H1 (cell line): ENCODE results near the gene FBXO21. TPM values are rescaled to one million over a fixed set of nuclear protein-coding genes. Genes with fewer than 3 reads are reported as not detected.

ENCODE experiments used
- CTCF ChIA-PET: fragments of 300-600 bp; sonication (Branson Sonifier 250); formaldehyde crosslinking; loops from one replicate; lab custom pipeline; 2021; ENCODE audit not compliant: partially characterized antibody; lab: Charles Lee
- POLR2A ChIA-PET: fragments of 300-600 bp; sonication (Branson Sonifier 250); formaldehyde crosslinking; loops from one replicate; lab custom pipeline; 2021; ENCODE audit warnings: inconsistent platforms; ENCODE audit not compliant: partially characterized antibody; lab: Charles Lee
- DNase-seq, 2 experiments: peaks; one replicate each; pipeline versions ENCODE4 v3.0.0 to v3.0.0-alpha.2; 2010 to 2022; ENCODE audit warnings: low spot score in 2 of 2, low read depth in 1 of 2, mixed read lengths in 1 of 2
- FAIRE-seq: peaks from 2 replicates; lab custom pipeline; 2011; peaks lifted over from hg19 to GRCh38; lab: Jason Lieb, UNC
- H2AFZ ChIP-seq: 2 replicates; pipeline ENCODE4 v1.8.1; 2012; ENCODE audit warnings: low read length, inconsistent platforms
- H2AK5ac ChIP-seq: 2 replicates; pipeline ENCODE4 v1.6.1; 2013; ENCODE audit warnings: low read depth, low read length
- H2BK120ac ChIP-seq: replicated peaks from 2 replicates; pipeline ENCODE3; 2013; ENCODE audit warnings: low read depth, low read length, inconsistent platforms
- H2BK12ac ChIP-seq: 2 replicates; pipeline ENCODE4 v1.6.1; 2013; ENCODE audit warnings: low read depth, low read length
- H2BK15ac ChIP-seq: 2 replicates; pipeline ENCODE4 v1.6.1; 2013; ENCODE audit warnings: low read length
- H2BK20ac ChIP-seq: 2 replicates; pipeline ENCODE4 v1.6.1; 2013; ENCODE audit warnings: low read length
- H2BK5ac ChIP-seq: 2 replicates; pipeline ENCODE4 v1.6.1; 2013; ENCODE audit warnings: low read depth, low read length
- H3K14ac ChIP-seq: 2 replicates; pipeline ENCODE4 v1.6.1; 2013; ENCODE audit warnings: inconsistent platforms; ENCODE audit not compliant: insufficient read length
- H3K18ac ChIP-seq: 2 replicates; pipeline ENCODE4 v1.6.1; 2013; ENCODE audit warnings: low read length; ENCODE audit errors: extremely low read depth
- H3K23ac ChIP-seq: 2 replicates; pipeline ENCODE4 v1.6.1; 2013; ENCODE audit warnings: inconsistent platforms; ENCODE audit not compliant: insufficient read length
- H3K23me2 ChIP-seq: 2 replicates; pipeline ENCODE4 v1.6.1; 2013; ENCODE audit warnings: low read depth, low read length
- H3K27ac ChIP-seq: 2 replicates; pipeline ENCODE4 v1.6.1; 2011; ENCODE audit warnings: low read depth, low read length, inconsistent platforms
- H3K27me3 ChIP-seq, 4 experiments: replicated peaks in 1 of 4; 1 replicate in 1 of 4; 2 replicates in 3 of 4; pipeline versions ENCODE4 v1.6.1 to v1.8.1; 2011 to 2013; ENCODE audit warnings: low read length in 3 of 4, mild to moderate bottlenecking in 3 of 4, inconsistent platforms in 2 of 4, mixed read lengths in 2 of 4, moderate library complexity in 1 of 4; ENCODE audit not compliant: control insufficient read depth in 3 of 4, insufficient read depth in 3 of 4; ENCODE audit errors: extremely low read depth in 1 of 4
- H3K36me3 ChIP-seq, 4 experiments: 2 replicates each; pipeline versions ENCODE4 v1.6.1 to v1.8.1; 2011 to 2013; ENCODE audit warnings: mild to moderate bottlenecking in 4 of 4, low read length in 3 of 4, moderate library complexity in 2 of 4, control low read depth in 1 of 4, inconsistent platforms in 1 of 4; ENCODE audit not compliant: insufficient read depth in 4 of 4, control insufficient read depth in 2 of 4
- H3K4ac ChIP-seq: replicated peaks from 2 replicates; pipeline ENCODE3; 2013; ENCODE audit warnings: low read length, low read depth, mixed read lengths, inconsistent platforms; ENCODE audit not compliant: insufficient read length
- H3K4me1 ChIP-seq, 4 experiments: replicated peaks in 1 of 4; 1 replicate in 1 of 4; 2 replicates in 3 of 4; pipeline versions ENCODE4 v1.6.1 to v1.8.1; 2011 to 2013; ENCODE audit warnings: low read length in 3 of 4, inconsistent platforms in 2 of 4, mixed read lengths in 1 of 4; ENCODE audit not compliant: insufficient read depth in 4 of 4, control insufficient read depth in 3 of 4
- H3K4me2 ChIP-seq, 2 experiments: 2 replicates each; pipeline versions ENCODE4 v1.6.1 to v1.8.1; 2011 to 2013; ENCODE audit warnings: low read depth in 2 of 2, low read length in 2 of 2, control low read depth in 1 of 2, inconsistent platforms in 1 of 2, mild to moderate bottlenecking in 1 of 2; ENCODE audit not compliant: insufficient read depth in 1 of 2
- H3K4me3 ChIP-seq, 4 experiments: fragments of 200-600, 300-600 bp in 1 of 4; sonication (generic), shearing (Covaris generic), sonication (Bioruptor Twin) in 1 of 4; 2 replicates each; pipeline versions ENCODE4 v1.5.1 to v1.8.1; 2011 to 2016; ENCODE audit warnings: low read length in 4 of 4, low read depth in 3 of 4, control low read depth in 2 of 4, inconsistent platforms in 2 of 4, mild to moderate bottlenecking in 2 of 4, mixed read lengths in 1 of 4, moderate library complexity in 1 of 4; ENCODE audit not compliant: insufficient read depth in 2 of 4; ENCODE audit errors: extremely low read depth in 1 of 4
- H3K56ac ChIP-seq: replicated peaks from 2 replicates; pipeline ENCODE3; 2013; ENCODE audit warnings: low read depth, mild to moderate bottlenecking, mixed read lengths, low read length, inconsistent platforms; ENCODE audit not compliant: insufficient read length
- H3K79me1 ChIP-seq: 2 replicates; pipeline ENCODE4 v1.6.1; 2013; ENCODE audit warnings: low read depth, low read length, control low read depth
- H3K79me2 ChIP-seq, 2 experiments: 2 replicates each; pipeline versions ENCODE4 v1.6.1 to v1.8.1; 2012 to 2013; ENCODE audit warnings: low read length in 2 of 2, mild to moderate bottlenecking in 2 of 2, inconsistent platforms in 1 of 2; ENCODE audit not compliant: insufficient read depth in 2 of 2, control insufficient read depth in 1 of 2
- H3K9ac ChIP-seq, 4 experiments: replicated peaks in 1 of 4; 1 replicate in 1 of 4; 2 replicates in 3 of 4; pipeline versions ENCODE4 v1.6.1 to v1.8.1; 2011 to 2013; ENCODE audit warnings: low read depth in 3 of 4, low read length in 3 of 4, control low read depth in 2 of 4, mild to moderate bottlenecking in 2 of 4, moderate library complexity in 2 of 4, inconsistent platforms in 1 of 4; ENCODE audit errors: extremely low read depth in 1 of 4
- H3K9me3 ChIP-seq, 2 experiments: 2 replicates each; pipeline versions ENCODE4 v1.6.1 to v1.8.1; 2012 to 2013; ENCODE audit warnings: mild to moderate bottlenecking in 2 of 2, moderate library complexity in 2 of 2, control low read depth in 1 of 2, inconsistent platforms in 1 of 2, low read depth in 1 of 2, low read length in 1 of 2, mixed read lengths in 1 of 2; ENCODE audit not compliant: insufficient read depth in 2 of 2
- H4K20me1 ChIP-seq, 2 experiments: replicated peaks in 1 of 2; 2 replicates each; pipeline versions ENCODE3 to v1.8.1; 2011 to 2013; ENCODE audit warnings: inconsistent platforms in 2 of 2, low read length in 2 of 2, mild to moderate bottlenecking in 1 of 2; ENCODE audit not compliant: insufficient read depth in 2 of 2, control insufficient read depth in 1 of 2
- H4K5ac ChIP-seq: 2 replicates; pipeline ENCODE4 v1.6.1; 2013; ENCODE audit warnings: low read length, low read depth, mixed read lengths, inconsistent platforms; ENCODE audit not compliant: insufficient read length
- H4K8ac ChIP-seq: 2 replicates; pipeline ENCODE4 v1.8.0; 2013; ENCODE audit warnings: mild to moderate bottlenecking, moderate library complexity, low read length, inconsistent platforms; ENCODE audit not compliant: insufficient read depth; ENCODE audit errors: extremely low read depth
- H4K91ac ChIP-seq: replicated peaks from 2 replicates; pipeline ENCODE3; 2013; ENCODE audit warnings: low read length, mixed read lengths, inconsistent platforms; ENCODE audit not compliant: insufficient read length
- BRCA1 ChIP-seq: IDR thresholded peaks from 2 replicates; pipeline ENCODE4 v1.6.1; 2012; ENCODE audit warnings: low read depth, low read length, improper control_type of control experiment
- CBX5 ChIP-seq: fragments of 300-800, 300-1000 bp; sonication (generic); IDR thresholded peaks from 2 replicates; pipeline ENCODE4 v1.7.1; 2016; ENCODE audit warnings: antibody characterized with exemption, low read length, low read depth
- CHD1 ChIP-seq: IDR thresholded peaks from 2 replicates; pipeline ENCODE4 v1.6.1; 2012; ENCODE audit warnings: low read depth, low read length, improper control_type of control experiment
- CTBP2 ChIP-seq: IDR thresholded peaks from 2 replicates; pipeline ENCODE4 v1.7.0; 2011; ENCODE audit warnings: borderline replicate concordance, mild to moderate bottlenecking, moderate library complexity, mixed read lengths, low read length; ENCODE audit not compliant: insufficient read depth, insufficient read length
- EGR1 ChIP-seq: IDR thresholded peaks from 2 replicates; pipeline ENCODE4 v1.6.1; 2011; ENCODE audit warnings: low read depth, low read length, borderline replicate concordance
- MAFK ChIP-seq: IDR thresholded peaks from 2 replicates; pipeline ENCODE4 v1.6.1; 2012; ENCODE audit warnings: low read depth, mild to moderate bottlenecking, improper control_type of control experiment, low read length
- MAX ChIP-seq: IDR thresholded peaks from 2 replicates; pipeline ENCODE4 v1.6.1; 2012; ENCODE audit warnings: inconsistent platforms
- PHF8 ChIP-seq: fragments of 200-600 bp; sonication (generic); conservative IDR thresholded peaks from 2 replicates; pipeline ENCODE4 v1.7.1; 2012; ENCODE audit warnings: low read depth, mild to moderate bottlenecking, inconsistent platforms, low read length, moderate library complexity
- RBBP5 ChIP-seq: IDR thresholded peaks from 2 replicates; pipeline ENCODE4 v1.7.1; 2012; ENCODE audit warnings: low read depth, mild to moderate bottlenecking, inconsistent platforms, low read length, moderate library complexity, borderline replicate concordance
- SP1 ChIP-seq: IDR thresholded peaks from 2 replicates; pipeline ENCODE4 v1.6.1; 2011; ENCODE audit warnings: low read depth, low read length
- SP2 ChIP-seq: IDR thresholded peaks from 2 replicates; pipeline ENCODE4 v1.6.1; 2012; ENCODE audit warnings: mild to moderate bottlenecking, low read length, inconsistent platforms
- TAF1 ChIP-seq: IDR thresholded peaks from 2 replicates; pipeline ENCODE4 v1.6.1; 2011; ENCODE audit warnings: mild to moderate bottlenecking, low read depth, low read length
- TAF7 ChIP-seq: optimal IDR thresholded peaks from 2 replicates; pipeline ENCODE3; 2011; ENCODE audit warnings: low read depth, mild to moderate bottlenecking, inconsistent platforms, low read length, moderate library complexity, borderline replicate concordance
- YY1 ChIP-seq: IDR thresholded peaks from 2 replicates; pipeline ENCODE4 v1.6.1; 2011; ENCODE audit warnings: low read depth, mild to moderate bottlenecking, low read length
- WGBS, 2 experiments: shearing (Covaris generic) in 1 of 2; methylation state at CpG; one replicate each; pipeline versions ENCODE4 v1.1.6 to v1.1.7; 2013 to 2015; ENCODE audit warnings: low lambda C conversion rate in 2 of 2, mixed read lengths in 2 of 2, inconsistent platforms in 1 of 2, low coverage in 1 of 2, missing lambda C conversion rate in 1 of 2; ENCODE audit not compliant: insufficient replicate concordance in 2 of 2, insufficient coverage in 1 of 2, insufficient read length in 1 of 2; ENCODE audit errors: extremely low coverage in 1 of 2, missing lambda C conversion rate in 1 of 2; 5-methylcytosine and 5-hydroxymethylcytosine counted together
- polyA plus RNA-seq, 7 experiments: library from polyadenylated mRNA; depleted of rRNA in 3 of 7; stranded (reverse) in 5 of 7; unstranded in 2 of 7; fragments of >200 nt in 5 of 7; fragments of 200-250 nt in 2 of 7; gene quantifications; 1 replicate in 5 of 7; 2 replicates in 1 of 7; 4 replicates in 1 of 7; pipeline versions ENCODE4 v1.2.1 to v1.2.3, GENCODE V29; 2011 to 2013; ENCODE audit warnings: missing spikeins in 2 of 7, mixed read lengths in 2 of 7
- total RNA-seq: library from RNA; stranded (reverse); fragmentation: NEBNext Ultra II Directional; extraction: Animal tissue kit (Norgen Biotek cat#: 25700); gene quantifications from 2 replicates; pipeline ENCODE4 v1.2.1, GENCODE V29; 2021

FBXO21 gene
- total and polyA plus RNA-seq, 2 of the 8 experiments (the other 6 are each of a cell fraction or from before 2014, with no cell fraction given), result 57.0 to 80.6 TPM

- Histone ChIP-seq H3K4me2 (no peak overlapping the region), H3K27ac (no peak overlapping the region), H3K27me3 (no peaks in the 10 kb centered on the region), H4K8ac (no peak overlapping the region), H4K5ac (no peak overlapping the region), H3K4me3 (no peak overlapping the region), H2BK120ac (no peak overlapping the region), H3K9me3 (no peaks in the 10 kb centered on the region), H3K9ac (no peak overlapping the region), H2BK20ac (no peak overlapping the region), H3K23ac (no peak overlapping the region), H2BK5ac (no peak overlapping the region), H3K23me2 (no peaks in the 10 kb centered on the region), H3K36me3 (no peaks in the 10 kb centered on the region), H4K20me1 (no peaks in the 10 kb centered on the region), H3K79me1 (no peaks in the 10 kb centered on the region), H3K56ac (no peak overlapping the region), H2AFZ (no peak overlapping the region), H4K91ac (no peak overlapping the region), H3K4ac (no peak overlapping the region), H3K18ac (no peak overlapping the region), H2BK15ac (no peak overlapping the region), H3K79me2 (no peaks in the 10 kb centered on the region), H2BK12ac (no peak overlapping the region), H3K14ac (no peak overlapping the region), H2AK5ac (no peak overlapping the region), H3K4me1 (no peaks in the 10 kb centered on the region)
- no peak for FAIRE-seq
- WGBS, 2 experiments, result 88% methylated on average over 2 of the region's 2 CpGs; no CpG with 5 or more reads in 1 of the 2 experiments
- POLR2A ChIA-PET, result interaction anchor here (0.6 kb wide), 1 partner anchor 271 kb away, joined by 4 read pairs; no protein-coding TSS in a partner anchor
- TF ChIP-seq MAX, result no peak
- TF ChIP-seq EGR1, result no peak
- no peak for TF ChIP-seq SP2
- no peak for TF ChIP-seq YY1
- no peak for TF ChIP-seq CBX5
- no peak for TF ChIP-seq CTBP2
- TF ChIP-seq TAF7, result no peak
- TF ChIP-seq TAF1, result no peak
- TF ChIP-seq PHF8, result no peak
- no peak for TF ChIP-seq SP1
- no peak for TF ChIP-seq RBBP5
- TF ChIP-seq MAFK, result no peak
- no peak for TF ChIP-seq CHD1
- no peak for TF ChIP-seq BRCA1
- CTCF ChIA-PET, result interaction anchor here (0.7 to 3.0 kb wide), 6 partner anchors 12 to 447 kb away, joined by 3 to 16 read pairs (median 4); no protein-coding TSS in a partner anchor
- no peak for DNase-seq
These were observed 55.5 kb downstream of the FBXO21 start for GRCh38 chr12:117134721-117135120.
